GM12878 (cell line): ENCODE data around the gene TTLL1.

ENCODE experiments used
- CEBPB ChIP-seq, 2 experiments: fragments of 150-350 bp in 1 of 2; IDR thresholded peaks; 2 replicates each; pipeline ENCODE4 v1.6.1; 2012 to 2014; ENCODE audit warnings: low read depth in 2 of 2, low read length in 2 of 2, borderline replicate concordance in 1 of 2, inconsistent platforms in 1 of 2
- CREM ChIP-seq: IDR thresholded peaks from 2 replicates; pipeline ENCODE4 v1.6.1; 2014; ENCODE audit warnings: antibody characterized with exemption, low read depth
- RAD21 ChIP-seq: IDR thresholded peaks from 2 replicates; pipeline ENCODE4 v1.6.1; 2011; ENCODE audit warnings: mild to moderate bottlenecking, low read depth, low read length, moderate library complexity; ENCODE audit not compliant: insufficient read depth
- RCOR1 ChIP-seq: conservative IDR thresholded peaks from 2 replicates; pipeline ENCODE4 v1.6.1; 2012; ENCODE audit warnings: low read depth, low read length, improper control_type of control experiment
- SPI1 ChIP-seq: IDR thresholded peaks from 2 replicates; pipeline ENCODE4 v1.6.1; 2011; ENCODE audit warnings: low read depth, mild to moderate bottlenecking, low read length, moderate library complexity, borderline replicate concordance; ENCODE audit not compliant: insufficient read depth
- SRF ChIP-seq, 2 experiments: IDR thresholded peaks; 2 replicates each; pipeline ENCODE4 v1.6.1; 2011; ENCODE audit warnings: low read depth in 2 of 2, low read length in 2 of 2, mild to moderate bottlenecking in 1 of 2, moderate library complexity in 1 of 2
- SUZ12 ChIP-seq: fragments of 200-600 bp; sonication (generic); IDR thresholded peaks from one replicate; pipeline ENCODE4 v1.6.1; 2018; ENCODE audit warnings: antibody characterized with exemption, mild to moderate bottlenecking; ENCODE audit not compliant: unreplicated experiment
- USF1 ChIP-seq: IDR thresholded peaks from 2 replicates; pipeline ENCODE4 v1.6.1; 2011; ENCODE audit warnings: borderline replicate concordance, low read depth, mild to moderate bottlenecking, moderate library complexity, mixed read lengths, low read length; ENCODE audit not compliant: insufficient read depth; ENCODE audit errors: extremely low read length
- TF ChIP-seq, protein P1 (sequence below), 3 experiments: IDR thresholded peaks in 2 of 3; conservative IDR thresholded peaks in 1 of 3; 2 replicates each; pipeline ENCODE4 v1.5.1; 2011; ENCODE audit warnings: low read depth in 3 of 3, low read length in 3 of 3, mild to moderate bottlenecking in 3 of 3, control low read depth in 2 of 3, moderate library complexity in 2 of 3, inconsistent platforms in 1 of 3, mixed read lengths in 1 of 3; ENCODE audit not compliant: control insufficient read depth in 2 of 3, insufficient read depth in 1 of 3; ENCODE audit errors: extremely low read depth in 1 of 3

GRCh38 chr22:42992092-42992491 is 97.1 kb downstream of the TTLL1 start:
- TF ChIP-seq RAD21 (no peak), SPI1 (no peak), USF1 (no peak), CREM (no peak), RCOR1 (no peak), SUZ12 (no peak), CEBPB (IDR thresholded peaks at IDR 0.05; ENCODE audit: borderline replicate concordance in 1 of 2, low read depth in 2 of 2, low read length in 2 of 2) (no peak), SRF (IDR thresholded peaks at IDR 0.05; ENCODE audit: low read depth in 2 of 2, low read length in 2 of 2) (no peak)
- TF ChIP-seq, protein P1, sequence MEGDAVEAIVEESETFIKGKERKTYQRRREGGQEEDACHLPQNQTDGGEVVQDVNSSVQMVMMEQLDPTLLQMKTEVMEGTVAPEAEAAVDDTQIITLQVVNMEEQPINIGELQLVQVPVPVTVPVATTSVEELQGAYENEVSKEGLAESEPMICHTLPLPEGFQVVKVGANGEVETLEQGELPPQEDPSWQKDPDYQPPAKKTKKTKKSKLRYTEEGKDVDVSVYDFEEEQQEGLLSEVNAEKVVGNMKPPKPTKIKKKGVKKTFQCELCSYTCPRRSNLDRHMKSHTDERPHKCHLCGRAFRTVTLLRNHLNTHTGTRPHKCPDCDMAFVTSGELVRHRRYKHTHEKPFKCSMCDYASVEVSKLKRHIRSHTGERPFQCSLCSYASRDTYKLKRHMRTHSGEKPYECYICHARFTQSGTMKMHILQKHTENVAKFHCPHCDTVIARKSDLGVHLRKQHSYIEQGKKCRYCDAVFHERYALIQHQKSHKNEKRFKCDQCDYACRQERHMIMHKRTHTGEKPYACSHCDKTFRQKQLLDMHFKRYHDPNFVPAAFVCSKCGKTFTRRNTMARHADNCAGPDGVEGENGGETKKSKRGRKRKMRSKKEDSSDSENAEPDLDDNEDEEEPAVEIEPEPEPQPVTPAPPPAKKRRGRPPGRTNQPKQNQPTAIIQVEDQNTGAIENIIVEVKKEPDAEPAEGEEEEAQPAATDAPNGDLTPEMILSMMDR (IDR thresholded peaks at IDR 0.05 in 2 of 3, conservative IDR thresholded peaks at IDR 0.05 in 1 of 3; ENCODE audit: control insufficient read depth in 2 of 3, extremely low read depth in 1 of 3, insufficient read depth in 1 of 3, low read depth in 3 of 3, low read length in 3 of 3) = no peak
